Measurements from ENCODE around the gene ADCY5.

ADCY5 gene

DNA sequence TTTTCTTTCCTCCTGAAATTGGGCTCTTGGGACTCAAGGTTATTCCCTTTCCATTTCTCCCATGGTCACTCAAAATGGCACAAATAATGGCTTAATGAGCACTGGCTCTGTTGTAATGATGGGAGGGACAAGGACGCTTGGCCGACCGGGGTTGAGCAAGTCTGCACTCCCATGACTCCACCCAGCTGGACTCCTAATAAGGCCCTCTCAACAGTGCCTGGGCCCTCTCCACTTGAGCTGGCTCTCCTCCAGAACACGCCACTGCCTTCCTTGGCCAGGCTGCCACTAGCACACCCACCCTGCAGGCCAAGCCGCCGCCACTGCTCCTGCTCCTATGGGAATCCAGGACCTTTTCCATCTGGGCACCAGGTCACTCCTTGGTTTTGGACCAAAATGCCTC, 42.3 kb downstream of the ADCY5 start:
- DNase-seq (ENCODE audit: low read depth), result no peak

DNA sequence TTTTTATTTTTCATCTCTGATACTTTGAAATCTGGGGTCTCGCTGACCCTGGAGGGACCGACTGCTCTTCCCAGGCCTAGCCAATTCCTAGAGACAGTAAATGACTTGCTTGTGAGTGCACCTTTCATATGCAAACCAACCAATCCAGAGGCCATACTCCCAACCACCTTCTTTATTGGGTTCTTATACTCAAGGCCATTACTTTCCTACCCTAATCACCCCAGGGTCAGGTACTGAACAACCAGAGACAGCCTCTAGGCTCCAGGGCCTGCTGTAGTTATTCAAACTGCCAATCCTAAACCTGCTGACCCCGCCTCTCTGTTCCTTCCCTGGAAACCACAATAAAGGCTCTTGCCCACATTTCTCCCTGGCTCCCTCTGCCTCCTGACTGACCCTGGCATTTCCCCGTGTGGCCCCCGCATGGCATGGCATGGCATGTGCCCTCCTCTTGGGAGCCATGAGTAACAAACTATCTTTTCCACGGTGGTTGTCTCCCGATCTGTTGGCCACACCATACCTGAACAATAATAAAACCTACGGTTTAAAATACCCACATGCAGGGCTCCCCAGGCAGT, 42.9 kb downstream of the ADCY5 start:
- no peak for DNase-seq (ENCODE audit: low read depth)

DNA sequence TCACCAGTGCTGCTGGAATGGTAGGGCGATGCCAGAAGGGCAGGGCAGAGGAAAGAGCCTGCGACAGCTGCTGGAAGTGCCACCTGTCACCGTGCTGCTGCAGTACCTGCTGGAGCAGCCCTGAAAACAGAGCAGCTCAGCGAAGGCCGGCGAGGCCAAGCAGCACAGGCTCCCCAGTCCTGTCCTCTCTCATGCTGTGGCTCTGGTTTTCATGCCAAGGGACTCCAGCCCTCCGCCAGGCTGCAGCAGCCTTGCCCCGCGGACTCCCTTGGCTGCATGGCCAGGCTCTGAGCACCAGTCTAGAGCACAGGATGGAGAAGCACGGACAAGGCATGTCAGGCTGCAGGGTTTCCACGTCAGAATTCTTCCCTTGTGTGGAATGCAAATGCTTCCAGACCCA, 43.9 kb downstream of the ADCY5 start:
- DNase-seq (ENCODE audit: low read depth), result no peak

DNA sequence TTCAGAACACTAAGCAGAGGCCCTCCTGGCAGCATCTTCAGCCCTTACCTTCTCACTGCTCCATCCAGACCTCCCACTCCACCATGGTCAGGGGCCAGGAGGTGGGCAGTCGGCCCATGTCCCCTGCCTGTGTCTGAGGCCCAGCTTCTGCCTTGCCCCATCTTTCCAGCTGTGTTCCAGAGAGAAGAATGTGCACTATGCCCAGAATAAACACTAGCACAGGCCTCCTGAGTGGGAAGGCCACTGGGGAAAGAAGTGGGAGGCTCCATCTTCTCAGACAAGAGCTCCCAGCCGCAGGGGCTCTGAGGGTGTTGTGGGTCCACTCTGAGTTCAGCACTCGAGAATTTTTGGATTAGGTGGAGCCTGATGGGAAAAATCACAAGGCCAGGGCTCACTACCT, 44.5 kb downstream of the ADCY5 start:
- DNase-seq (ENCODE audit: low read depth), result no peak

DNA sequence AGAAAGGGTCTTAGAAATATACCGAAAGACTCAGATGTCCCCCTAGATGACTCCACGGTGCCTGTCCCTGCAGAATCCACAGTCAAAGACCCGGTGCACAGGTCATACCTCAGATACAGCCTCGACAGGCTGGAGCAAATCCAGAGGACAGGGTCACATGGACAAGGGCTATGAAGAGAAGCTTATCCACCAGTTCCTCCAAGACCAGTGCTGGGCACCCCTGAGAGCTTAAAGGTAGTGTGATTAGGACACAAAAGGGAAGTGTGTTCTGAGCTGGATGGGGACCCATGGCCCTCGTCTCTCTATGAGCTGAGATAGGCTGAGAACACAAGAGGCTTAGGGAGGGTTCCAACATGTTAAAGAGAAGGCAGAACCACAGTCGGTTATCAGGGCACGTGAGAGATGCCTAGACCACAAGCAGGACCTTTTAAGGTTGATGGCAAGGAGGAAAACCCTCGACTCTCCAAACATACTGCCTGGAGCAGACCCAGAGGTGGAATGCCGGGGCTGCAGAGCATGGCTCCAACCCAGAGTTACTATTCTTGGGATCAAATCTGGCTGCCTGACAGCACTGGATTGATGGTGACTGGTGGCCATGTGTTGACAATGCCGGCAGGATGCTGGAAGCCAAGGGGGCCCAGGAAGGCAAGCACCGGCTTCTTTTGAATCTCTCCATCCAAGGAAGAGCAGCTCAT, 46.9 kb downstream of the ADCY5 start:
- no peak for DNase-seq (ENCODE audit: low read depth)

DNA sequence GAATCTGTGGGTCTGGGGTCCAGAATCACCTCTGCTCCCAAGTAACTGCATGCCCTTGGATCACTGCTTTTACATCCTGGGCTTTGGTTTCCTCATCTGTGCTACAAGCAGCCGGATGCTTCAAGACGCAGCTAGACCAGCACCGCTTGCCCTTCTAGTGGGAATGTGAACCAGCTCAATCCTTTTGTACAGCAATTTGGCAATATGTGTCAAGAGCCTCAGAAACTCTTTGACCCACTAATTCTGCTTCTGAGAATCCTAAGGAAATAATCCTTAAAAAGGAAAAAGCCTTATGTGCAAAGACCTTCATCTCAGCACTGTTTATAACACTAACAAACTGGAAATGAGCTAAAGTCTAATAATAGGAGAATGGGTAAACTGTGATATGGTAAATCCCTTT, 48.7 kb downstream of the ADCY5 start:
- DNase-seq (ENCODE audit: low read depth), result no peak

DNA sequence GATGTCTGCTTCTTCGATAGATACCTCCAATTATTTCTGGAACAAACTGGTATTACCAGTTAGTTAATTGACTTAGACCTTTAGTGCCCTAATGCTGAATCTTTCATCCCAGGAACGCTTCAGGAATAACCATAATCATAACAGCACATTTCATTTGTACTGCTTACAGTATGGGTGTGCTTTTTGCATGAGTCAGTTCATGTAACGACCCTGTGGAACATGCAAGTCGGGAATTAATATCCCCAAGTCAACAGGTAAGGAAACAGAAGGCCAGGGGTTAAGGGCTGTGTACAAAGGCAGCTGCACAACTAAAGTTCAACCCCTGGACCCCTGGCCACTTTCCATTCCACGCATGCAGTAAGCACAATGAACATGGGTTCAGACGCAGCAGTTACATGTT, 49.2 kb downstream of the ADCY5 start:
- no peak for DNase-seq (ENCODE audit: low read depth)

DNA sequence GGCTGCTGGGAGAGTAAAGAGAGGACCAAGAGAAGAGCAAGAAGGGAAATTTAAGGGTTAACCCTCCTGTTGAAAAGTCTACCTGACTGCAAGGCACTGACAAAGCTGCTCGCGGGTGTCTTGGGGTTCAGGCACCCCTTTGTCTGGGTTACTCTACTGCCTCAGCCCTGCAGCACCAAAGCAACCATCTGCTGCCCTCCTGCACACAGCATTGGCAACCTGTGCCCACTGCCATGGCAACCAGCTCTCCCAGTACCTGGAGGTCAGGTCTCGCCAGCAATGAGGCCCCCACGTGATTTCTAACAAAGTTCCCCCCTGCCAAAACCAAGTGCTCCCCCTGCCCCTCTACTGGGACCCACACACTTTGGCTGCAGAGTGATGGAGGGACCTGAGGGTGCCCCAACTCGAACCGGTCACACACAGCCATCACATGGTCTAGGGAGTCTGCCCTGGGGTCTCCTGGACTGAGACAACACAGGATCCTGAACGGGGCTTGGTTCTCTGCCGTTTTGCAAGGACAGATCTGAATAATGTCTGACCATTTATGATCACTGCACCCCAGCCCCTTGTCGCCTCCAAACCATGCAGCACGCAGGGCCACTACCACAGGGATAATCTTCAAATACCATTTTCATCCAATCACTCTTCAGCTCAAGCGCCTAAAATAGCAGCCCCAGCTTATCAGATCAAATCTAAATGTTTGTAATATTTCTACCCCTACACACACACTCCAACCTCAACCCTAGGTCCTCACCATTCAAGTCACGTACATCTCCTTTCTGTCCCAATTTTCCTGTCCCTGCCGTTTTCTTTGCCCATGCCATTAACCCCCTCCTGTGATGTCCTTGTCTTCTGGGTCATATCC, 50.7 kb downstream of the ADCY5 start:
- no peak for DNase-seq (ENCODE audit: low read depth)

DNA sequence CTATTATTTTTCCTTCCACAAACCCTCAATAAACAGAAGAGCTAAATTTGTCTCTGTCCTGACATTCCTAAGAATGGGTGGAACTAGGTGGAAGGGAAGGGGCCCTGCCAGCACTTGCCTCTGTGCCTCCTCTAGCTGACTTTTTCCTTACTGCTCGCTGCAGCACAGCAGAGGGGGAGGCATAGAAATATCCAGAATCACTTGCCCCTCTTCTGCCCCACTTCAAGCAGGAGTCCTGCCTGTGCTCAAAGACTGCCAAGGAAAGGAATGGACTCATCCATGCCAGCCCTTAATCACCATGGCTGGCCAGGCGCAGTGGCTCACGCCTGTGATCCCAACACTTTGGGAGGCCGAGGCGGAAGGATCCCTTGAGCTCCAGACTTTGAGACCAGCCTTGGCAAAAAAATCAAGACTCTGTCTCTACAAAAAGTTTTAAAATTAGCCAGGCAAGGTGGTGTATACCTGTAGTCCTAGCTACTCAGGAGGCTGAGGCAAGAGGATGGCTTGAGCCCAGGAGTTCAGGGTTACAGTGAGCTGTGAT, 51.8 kb downstream of the ADCY5 start:
- DNase-seq (ENCODE audit: low read depth), result no peak

DNA sequence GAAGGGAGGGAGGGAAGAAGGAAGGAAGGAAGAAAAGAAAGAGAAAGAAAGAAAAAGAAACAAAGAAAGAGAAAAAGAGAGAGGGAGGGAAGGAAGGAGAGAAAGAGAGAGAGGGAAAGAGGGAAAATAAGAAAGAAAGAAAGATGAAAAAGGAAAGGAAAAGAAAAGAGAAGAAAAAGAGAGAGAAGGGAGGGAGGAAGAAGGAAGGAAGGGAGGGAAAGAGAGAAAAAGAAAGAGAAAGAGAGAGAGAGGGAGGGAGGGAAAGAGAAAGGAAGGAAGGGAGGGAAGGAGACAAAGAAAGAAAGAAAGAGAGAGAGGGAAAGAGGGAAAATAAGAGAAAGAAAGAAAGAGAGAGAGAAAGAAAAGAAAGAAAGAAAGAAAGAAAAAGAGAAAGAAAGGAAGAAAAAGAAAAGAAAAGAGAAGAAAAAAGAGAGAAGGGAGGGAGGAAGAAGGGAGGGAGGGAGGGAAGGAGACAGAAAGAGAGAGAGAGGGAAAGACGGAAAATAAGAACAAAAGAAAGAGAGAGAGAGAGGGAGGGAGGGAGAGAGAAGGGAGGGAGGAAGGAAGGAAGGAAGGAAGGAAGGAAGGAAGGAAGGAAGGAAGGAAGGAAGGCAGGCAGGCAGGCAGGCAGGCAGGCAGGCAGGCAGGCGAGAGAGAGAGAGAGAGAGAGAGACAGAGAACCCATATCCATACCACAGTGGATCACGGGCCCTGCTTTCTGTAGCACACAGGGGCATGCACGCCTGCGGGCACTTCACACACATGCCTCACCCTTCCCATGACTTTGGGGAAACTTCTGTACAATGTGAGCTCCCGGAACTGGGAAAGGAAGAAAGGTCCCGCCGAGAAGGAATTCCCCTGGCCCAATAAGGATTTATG, 52.5 kb downstream of the ADCY5 start:
- no peak for DNase-seq (ENCODE audit: low read depth)

DNA sequence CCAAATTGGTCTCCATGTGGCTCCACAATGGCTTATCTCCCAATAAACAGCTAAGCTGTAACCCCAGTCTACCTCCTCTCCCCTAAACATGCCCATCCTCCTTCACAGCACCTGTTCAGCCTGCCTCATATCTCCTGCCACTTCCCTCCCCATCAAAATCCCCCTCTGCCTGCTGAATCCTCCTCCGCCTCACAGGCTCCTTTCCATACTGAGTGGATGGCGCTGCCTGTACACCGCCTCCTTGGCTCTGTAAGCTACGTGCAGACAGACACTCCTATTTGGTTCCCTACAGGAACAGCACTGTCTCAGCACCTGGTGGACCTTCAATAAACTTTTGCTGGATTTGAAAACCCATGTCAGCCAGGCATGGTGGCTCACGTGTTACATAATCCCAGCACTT, 53.7 kb downstream of the ADCY5 start:
- DNase-seq (ENCODE audit: low read depth), result no peak

DNA sequence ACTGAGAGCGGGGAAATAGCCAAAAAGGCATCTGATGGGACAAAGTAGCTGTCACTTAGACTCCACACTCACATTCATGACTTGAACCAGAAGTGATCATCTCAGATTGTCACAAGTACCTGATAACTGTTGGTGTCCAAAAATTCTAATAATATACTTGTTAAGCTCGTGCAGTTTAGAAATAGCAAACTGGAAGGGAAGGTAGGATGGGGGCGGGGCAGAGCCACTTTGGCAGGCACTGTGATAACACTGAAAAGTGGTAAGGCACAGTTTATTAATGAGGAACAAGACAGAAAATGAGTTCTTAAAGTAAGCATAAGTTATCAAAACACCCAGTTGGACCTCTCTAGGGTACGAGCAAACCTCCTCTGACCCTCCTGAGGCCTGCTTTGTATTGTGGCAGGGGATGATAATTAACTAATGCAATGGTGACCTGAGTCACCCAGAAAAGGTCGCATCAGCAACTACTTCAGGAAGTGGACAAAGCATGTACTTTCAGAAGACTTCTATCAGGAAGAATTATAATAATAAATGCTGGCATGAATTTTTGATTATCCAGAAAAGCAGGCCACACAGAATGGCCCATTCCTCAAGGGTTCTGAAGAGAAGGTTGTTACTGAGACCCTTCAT, 54.4 kb downstream of the ADCY5 start:
- no peak for DNase-seq (ENCODE audit: low read depth)

DNA sequence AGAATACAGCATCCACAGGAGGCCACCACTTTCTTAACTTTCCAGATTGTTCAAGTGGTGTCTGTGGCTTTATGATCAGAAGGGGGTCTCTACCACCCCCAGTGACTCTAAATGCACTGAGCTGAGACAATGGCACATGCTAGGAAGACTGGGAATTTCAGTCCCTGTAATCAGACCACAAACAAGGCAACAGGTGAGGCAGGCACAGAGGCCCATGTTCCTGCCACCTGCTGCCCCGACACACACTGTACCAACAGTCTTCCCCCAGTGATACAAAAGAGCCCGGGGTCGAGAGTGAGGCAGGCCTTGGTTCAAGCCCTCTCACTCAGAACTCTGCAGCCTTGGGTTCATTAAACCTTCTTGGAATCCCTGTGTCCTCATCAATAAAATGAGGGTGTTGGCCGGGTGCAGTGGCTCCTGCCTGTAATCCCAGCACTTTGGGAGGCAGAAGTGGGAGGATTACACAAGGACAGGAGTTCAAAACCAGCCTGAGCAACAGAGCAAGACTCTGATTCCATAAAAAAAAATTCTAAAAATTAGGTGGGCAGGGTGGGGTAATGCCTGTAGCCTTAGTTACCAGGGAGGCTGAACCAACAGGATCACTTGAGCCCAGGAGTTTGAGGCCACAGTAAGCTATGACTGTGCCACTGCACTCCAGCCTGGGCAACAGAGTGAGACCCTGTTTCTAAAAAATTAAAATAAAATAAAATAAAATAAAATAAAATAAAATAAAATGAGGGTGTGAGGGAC, 55.8 kb downstream of the ADCY5 start:
- no peak for DNase-seq (ENCODE audit: low read depth)

DNA sequence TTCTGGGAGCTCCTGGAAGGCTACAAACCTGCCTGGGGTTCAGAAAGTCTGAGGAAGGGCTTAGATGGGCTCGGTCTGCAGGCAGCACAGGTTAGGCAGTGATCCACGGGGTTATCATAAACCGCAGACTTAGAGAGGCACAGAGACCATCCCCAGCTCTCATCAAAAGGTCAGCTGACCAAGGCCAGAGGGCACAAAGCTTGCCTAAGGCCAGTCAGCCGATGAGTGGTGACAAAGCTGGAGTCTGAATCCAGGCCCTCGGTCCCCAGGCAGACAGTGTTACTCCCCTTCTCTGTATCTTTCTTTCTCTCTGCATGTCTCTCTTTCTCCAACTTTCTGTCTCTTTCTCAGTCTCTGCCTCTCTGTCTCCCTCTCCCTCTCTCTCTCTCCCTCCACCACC, 56.5 kb downstream of the ADCY5 start:
- no peak for DNase-seq (ENCODE audit: low read depth)

DNA sequence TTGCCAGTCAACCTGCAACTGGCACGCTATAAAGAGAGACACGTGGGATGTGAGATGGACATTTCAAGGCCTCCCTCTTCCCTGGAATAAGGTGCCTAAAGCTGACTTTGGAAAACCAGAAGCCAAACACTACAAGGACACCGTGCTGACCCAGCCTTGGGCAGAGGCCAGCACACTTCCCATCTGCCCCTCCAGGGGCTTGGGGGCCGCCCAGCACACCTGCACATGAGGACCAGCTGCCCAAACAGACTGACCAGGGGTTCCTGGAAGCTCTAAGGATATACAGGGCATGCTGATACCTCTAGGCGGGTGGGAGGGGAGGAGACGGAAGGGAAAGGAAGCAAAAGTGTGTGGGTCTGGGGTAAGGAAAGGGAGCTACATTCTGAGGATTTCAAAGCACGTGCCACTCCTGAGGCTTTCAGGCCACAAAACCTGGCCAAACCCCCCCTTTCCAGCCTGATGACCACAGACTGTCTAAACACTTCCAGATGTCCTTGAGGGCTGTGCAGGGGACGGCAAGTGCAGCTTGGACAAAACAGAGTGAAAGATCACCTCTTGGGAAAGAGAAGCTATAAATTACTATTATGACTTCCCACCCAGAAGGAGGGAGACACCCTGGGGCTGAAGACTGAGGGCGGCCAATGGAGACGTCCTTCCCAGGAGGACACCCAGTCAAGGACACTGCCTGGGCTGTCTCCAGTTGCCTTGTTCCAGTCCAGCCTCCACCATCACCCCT, 57.9 kb downstream of the ADCY5 start:
- no peak for DNase-seq (ENCODE audit: low read depth)

DNA sequence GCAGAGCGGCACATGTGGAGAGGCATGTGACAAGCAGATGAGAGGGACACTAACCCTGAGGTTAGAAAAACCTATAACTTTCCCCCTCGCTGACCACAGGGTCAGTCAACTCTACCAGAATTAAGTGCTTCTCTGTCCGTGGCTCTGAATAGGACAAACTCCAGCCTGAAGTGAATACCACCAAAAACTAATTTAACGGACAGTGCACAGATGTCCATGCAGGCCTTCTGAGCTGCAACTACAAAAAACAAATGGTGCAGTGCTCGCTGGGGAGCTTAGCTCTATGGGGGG, 59.3 kb downstream of the ADCY5 start:
- DNase-seq (ENCODE audit: low read depth), result no peak

DNA sequence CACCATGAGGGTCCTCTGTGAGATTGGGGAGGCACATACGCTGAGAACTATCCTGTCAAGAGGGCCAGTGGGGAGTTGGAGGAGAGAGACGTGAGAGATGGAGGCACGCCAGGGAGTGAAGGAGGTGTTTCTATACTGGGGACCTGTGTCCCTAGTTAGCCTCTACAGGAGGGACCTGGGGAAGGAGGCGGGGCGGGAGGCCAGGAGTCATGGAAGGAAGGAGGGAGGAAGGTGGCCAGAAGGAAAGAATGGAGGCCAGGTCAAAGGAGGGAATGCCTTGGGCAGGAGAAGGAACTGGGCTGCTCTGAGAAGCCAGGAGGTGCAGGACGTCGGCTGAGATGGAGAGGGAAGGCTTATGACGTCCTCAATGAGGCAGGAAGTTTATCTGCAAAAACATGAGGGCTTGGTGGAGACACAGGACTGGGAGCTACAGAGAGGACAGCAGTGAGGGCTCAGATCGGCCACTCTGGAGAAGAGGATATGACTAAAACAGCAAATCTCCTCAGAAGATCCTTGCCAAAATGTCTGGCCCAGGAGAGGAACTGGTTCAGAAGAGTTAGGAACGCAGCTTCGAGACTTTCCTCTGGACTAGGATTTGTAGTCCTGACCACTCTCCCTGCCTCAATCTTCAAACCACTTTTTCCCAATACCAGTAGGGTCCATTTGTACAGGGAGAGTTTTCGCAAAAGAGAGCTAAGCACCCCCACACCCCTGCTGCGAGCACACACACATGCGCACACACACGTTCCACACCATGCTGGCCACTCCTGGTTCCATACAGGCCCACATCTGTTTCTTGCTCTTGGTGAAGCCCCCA, 59.9 kb downstream of the ADCY5 start:
- DNase-seq (ENCODE audit: low read depth), result no peak

DNA sequence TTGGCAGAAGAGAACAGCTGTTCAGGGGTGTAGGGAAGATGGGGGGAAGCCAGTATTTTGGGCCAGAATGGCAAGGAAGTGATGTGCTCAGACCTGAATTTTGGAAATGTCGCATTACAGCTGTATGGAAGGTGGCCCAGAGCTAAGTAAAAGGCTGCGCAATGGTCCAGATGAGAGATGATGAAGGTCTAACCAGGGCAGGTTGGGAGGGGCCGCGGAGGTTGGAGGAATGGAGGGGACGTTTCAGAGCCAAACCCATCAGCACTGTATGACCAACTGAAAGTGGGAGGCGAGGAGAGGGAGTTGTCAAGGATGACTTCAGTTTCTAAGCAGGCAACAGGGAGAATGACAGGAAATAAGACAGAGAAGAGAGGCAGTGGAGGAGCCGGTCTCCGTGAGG, 60.8 kb downstream of the ADCY5 start:
- DNase-seq (ENCODE audit: low read depth), result no peak

DNA sequence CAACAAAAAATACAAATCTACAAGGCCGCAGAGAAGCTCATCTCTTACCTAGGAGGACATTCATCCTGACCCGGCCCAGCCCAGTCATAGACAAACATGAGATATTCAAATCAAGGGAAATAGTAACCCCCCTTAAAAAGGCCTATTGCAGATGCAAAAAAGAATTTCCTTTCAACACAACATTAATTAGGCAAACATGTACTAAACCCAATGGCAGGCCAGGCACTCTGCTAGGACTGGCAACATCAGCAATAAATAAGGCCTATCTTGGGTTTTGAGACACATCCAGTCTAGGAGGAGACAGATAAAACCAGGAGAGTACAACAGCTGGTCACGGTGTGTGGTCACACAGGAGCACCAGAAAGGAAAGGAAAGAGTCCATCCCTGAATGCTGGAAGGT, 61.4 kb downstream of the ADCY5 start:
- DNase-seq (ENCODE audit: low read depth), result no peak

Measured in activated gamma-delta T cell treated with anti-CD3 and anti-CD28 coated beads, Interleukin-2, amount 50 U/mL, for 16 hours (primary cell).